Renal cortex interstitium (tissue), 11 donors: ENCODE data around the gene SPATA7. TPM values are rescaled to one million over a fixed set of nuclear protein-coding genes. Genes with fewer than 3 reads are reported as not detected.
A peak's percentile ranks its signal among the peaks of the same experiment; 100 is the strongest.

Experiments used
- DNase-seq, 11 donors: peaks; one replicate each; pipeline ENCODE4 v3.0.0-alpha.2; 2013; ENCODE audit warnings: low read depth in 9 of 11, low spot score in 4 of 11; ENCODE audit errors: extremely low read depth in 1 of 11
- polyA plus RNA-seq, 3 donors: library from polyadenylated mRNA; unstranded; fragments of 120-200 nt; gene quantifications; one replicate each; pipeline ENCODE4 v1.2.1, GENCODE V29; 2013; ENCODE audit not compliant: insufficient read length in 3 of 3

The SPATA7 gene
- polyA plus RNA-seq, 3 donors: 19.5 to 28.6 (median 27.5) TPM

DNA sequence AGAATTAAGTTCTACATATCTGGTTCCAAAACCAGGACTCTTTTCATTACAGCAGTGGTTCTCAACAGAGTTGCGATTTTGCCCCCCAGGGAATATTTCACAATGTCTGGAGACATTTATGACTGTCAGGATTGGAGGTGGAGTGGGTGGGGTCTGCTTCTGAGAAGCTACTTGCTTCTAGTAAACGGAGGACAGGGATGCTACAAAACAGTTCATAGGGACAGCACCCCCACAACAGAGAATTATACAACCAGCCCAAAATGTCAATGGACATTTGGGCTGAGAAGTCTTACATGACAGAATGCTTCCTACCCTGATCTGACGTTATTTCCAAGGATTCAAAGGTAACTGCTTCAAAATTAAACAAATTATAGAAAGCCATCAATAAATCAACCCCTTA, 739 bp upstream of the SPATA7 start:
- DNase-seq: peak in 2 of 11 donors; percentile 1 to 6

- DNase-seq: peak in 2 of 11 donors; percentile 1 to 11
Measured at GRCh38 chr14:88386256-88386794, 868 bp downstream of the SPATA7 start.

GRCh38 chr14:88388741-88389282, 3.4 kb downstream of the SPATA7 start:
- DNase-seq: no peak

DNA sequence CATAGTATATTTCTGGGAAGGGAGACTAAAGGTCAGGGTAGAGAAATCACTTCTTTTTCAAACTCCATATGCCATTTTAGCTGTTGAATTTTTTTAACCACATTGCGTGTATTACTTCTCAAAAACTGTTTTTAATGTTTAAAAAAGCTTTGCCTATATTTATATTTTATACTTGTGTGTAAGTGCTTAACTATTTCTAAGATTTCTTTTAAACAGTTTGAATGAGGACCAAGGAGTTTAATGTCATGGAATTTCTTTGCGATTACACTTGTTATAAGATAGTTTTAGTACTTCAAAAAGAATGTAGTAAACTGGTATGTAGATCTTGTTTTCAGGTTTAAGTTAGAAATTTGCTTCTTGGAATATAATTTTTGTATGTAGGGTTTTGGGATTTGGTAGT, 7.2 kb downstream of the SPATA7 start:
- DNase-seq: no peak

- DNase-seq: no peak
Measured at GRCh38 chr14:88411039-88411438, 25.6 kb downstream of the SPATA7 start.

- no peak for DNase-seq
Measured at GRCh38 chr14:88417594-88417993, 32.1 kb downstream of the SPATA7 start.

DNA sequence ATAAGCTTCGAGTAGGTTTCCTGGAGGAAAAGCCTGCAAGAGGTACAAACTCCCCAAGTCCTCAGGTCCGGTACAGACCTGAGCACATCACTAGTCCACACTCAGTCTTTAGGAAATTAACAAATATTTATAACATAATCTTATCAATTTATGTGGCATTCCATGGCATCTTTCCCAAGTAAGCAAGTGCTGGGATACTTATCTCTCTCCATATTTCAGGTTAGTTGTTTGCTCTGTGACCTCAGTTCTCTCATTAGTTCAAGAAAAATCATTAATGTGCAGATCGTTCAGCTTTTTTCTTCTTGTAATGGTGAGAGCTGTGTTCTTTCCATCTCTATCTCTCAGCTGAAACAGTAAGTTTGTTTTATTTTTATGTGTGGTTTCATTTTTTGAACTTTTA, 34.7 kb downstream of the SPATA7 start:
- DNase-seq: no peak

DNA sequence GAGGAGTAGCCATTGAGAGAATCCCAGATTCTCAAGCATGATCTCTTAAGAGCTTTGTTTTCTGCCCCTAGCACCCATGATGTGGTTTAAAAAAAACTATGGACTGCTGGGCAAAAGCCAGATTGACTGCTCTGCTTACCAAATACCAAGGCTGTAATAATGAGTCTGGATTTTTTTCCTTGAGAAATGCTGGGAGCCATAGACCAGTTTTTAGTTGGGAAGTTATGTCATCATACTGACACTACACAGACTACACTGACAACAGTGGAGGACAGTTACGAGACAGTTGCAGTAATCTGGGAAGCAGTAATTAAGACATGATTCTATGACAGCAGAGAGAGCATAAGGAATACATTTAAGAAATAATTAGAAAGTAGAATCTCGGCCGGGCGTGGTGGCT, 35.8 kb downstream of the SPATA7 start:
- no peak for DNase-seq

GRCh38 chr14:88422047-88422446, 36.6 kb downstream of the SPATA7 start:
- no peak for DNase-seq

DNA sequence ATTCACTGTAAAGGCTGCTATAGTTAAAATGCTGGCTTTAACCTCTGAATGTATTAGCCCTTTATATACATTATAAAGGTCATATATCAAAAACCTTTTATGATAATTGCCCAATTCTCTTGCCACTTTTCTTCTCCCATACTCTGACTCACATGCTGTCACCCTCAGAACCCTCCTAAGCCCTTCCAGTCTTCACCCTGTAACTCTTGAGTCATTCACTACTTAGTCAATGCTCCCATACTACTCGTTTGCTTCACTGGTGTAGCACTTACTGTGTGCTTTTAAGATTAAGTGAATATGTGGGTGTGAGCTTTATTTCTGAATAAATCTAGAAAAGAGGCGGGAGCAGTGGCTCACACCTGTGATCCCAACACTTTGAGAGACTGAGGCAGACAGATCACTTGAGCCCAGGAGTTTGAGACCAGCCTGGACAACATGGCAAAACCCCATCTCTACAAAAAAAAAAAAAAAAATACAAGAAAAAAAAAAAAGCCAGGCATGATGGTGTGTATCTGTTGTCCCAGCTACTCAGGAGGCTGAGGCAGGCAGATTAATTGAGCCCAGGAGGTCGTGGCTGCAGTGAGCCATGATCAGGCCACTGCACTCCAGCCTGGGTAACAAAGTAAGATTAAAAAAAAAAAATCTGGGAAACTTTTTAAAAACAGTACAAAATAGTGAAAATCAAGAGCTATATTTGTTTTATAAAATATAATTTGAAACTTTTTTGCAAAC, 37.6 kb downstream of the SPATA7 start:
- no peak for DNase-seq

- no peak for DNase-seq
Measured at GRCh38 chr14:88424573-88424972, 39.1 kb downstream of the SPATA7 start.

DNA sequence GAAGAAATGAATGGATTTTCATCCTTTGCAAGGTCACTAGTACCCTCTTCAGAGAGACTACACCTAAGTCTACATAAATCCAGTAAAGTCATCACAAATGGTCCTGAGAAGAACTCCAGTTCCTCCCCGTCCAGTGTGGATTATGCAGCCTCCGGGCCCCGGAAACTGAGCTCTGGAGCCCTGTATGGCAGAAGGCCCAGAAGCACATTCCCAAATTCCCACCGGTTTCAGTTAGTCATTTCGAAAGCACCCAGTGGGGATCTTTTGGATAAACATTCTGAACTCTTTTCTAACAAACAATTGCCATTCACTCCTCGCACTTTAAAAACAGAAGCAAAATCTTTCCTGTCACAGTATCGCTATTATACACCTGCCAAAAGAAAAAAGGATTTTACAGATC, 40.8 kb downstream of the SPATA7 start:
- no peak for DNase-seq

DNA sequence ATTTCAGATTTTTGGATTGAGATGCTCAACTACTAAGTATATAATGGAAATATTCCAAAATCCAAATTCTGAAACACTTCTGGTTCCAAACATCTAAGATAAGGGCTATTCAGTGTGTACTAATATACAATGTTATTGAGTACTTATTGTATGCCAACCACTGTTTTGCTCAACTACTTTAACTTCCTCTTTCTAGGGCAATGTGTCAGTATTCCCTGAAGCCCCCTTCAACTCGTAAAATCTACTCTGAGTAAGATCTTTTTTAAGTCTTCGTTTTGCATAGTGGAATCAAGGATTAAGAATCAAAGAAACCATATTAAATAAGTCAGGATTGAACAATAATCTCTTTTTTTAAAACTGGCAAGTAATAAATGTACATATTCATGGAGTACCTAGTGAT, 45.5 kb downstream of the SPATA7 start:
- DNase-seq: no peak

GRCh38 chr14:88437658-88438057, 52.2 kb downstream of the SPATA7 start:
- no peak for DNase-seq

DNA sequence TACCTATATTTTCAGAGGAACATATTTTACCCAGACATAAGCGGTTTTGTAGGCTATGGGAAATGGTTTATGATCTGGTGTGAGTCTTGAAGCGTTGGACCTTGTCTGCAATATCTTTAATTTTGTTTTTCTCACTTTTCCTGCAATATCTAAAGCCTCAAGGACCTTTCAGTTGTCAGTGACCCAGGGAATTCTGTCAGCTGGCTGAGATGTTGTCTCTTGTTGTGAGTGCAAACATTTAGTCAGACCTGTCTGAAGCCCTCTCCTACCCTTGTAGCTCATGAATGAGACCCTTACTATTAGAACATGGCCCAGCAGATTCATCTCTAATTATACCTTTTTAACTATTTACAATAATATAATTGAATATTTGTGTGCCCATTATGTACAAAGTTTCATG, 53.6 kb downstream of the SPATA7 start:
- DNase-seq: no peak

- DNase-seq: no peak
Measured at GRCh38 chr14:88452231-88452630, 66.8 kb downstream of the SPATA7 start.

- no peak for DNase-seq
Measured at GRCh38 chr14:88454886-88455285, 69.4 kb downstream of the SPATA7 start.

DNA sequence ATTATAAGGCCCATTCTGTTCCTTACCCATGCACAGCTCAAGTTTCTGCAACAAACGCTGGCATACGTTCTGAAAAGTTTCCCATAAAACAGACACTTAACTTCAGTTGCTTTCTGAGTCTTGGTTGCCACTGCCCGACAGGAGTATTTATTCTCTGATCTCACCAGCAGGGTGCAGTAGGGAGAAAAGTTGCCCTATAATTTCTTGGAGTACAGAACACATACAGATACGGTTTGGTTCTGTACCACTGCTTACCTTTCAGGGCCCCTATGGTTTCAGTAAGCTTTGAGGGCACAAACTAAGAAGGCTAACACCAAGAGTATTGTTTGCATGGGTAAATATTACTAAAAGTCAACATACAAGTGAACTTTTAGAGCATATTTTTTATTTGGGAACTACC, 77.9 kb downstream of the SPATA7 start:
- no peak for DNase-seq

DNA sequence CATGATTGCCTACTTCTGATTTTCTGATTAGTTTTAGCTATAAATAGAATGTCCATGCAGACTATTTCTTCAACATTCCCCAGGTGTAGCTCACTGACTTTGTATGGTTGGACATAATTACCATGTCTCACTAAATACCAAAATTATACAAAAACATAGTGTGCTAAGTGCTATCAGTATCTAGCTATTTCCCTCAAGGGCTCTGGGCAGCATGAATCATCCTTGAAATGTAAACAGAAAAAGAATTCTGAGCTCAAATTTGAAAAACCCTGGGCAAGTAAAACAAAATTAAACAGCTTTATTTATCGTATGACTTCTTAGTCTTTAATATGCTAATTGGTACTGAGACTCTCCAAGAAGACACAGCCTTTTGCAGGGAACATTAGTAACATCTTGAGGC, 82.9 kb downstream of the SPATA7 start:
- no peak for DNase-seq

- DNase-seq: no peak
Measured at GRCh38 chr14:88470542-88471440, 85.3 kb downstream of the SPATA7 start.
